HEK293 (cell line): Measurements from ENCODE around the gene SLMAP.

Experiments used
- CTCF ChIA-PET: fragments of 350-600 bp; formaldehyde crosslinking; extraction: SDS; loops from one replicate; lab custom pipeline; 2021; ENCODE audit warnings: antibody characterized with exemption; lab: Yijun Ruan, JAX
- POLR2A ChIA-PET: fragments of 300-600 bp; formaldehyde crosslinking; extraction: SDS; loops from one replicate; lab custom pipeline; 2020; ENCODE audit warnings: antibody characterized with exemption, inconsistent platforms; lab: Yijun Ruan, JAX
- H3K27ac ChIP-seq: fragments of 200-500 bp; sonication (Bioruptor generic); 2 replicates; pipeline ENCODE4 v1.5.1; 2014; ENCODE audit warnings: low read depth, low read length, control low read depth, inconsistent platforms; ENCODE audit errors: extremely low read depth
- H3K36me3 ChIP-seq, 2 experiments: fragments of 200-500 bp in 1 of 2; sonication (Bioruptor generic) in 1 of 2; 1 replicate in 1 of 2; 2 replicates in 1 of 2; pipeline ENCODE4 v1.5.1; 2014 to 2017; ENCODE audit warnings: inconsistent platforms in 2 of 2, low read length in 2 of 2; ENCODE audit not compliant: control insufficient read depth in 2 of 2, insufficient read depth in 1 of 2
- H3K4me1 ChIP-seq: fragments of 200-500 bp; sonication (Bioruptor generic); 2 replicates; pipeline ENCODE4 v1.5.1; 2014; ENCODE audit warnings: mild to moderate bottlenecking, low read length, inconsistent platforms; ENCODE audit not compliant: control insufficient read depth, insufficient read depth
- H3K4me3 ChIP-seq: 2 replicates; pipeline ENCODE4 v1.5.1; 2011; ENCODE audit warnings: low read depth, mild to moderate bottlenecking, control low read depth, low read length, moderate library complexity
- H3K9me3 ChIP-seq: fragments of 200-500 bp; sonication (Bioruptor generic); 2 replicates; pipeline ENCODE4 v1.5.1; 2014; ENCODE audit warnings: low read depth, low read length, inconsistent platforms; ENCODE audit not compliant: control insufficient read depth, insufficient read depth
- ATF2 ChIP-seq: fragments of 450-650 bp; formaldehyde crosslinking; IDR thresholded peaks from 2 replicates; pipeline ENCODE4 v1.5.1; 2016; ENCODE audit warnings: missing biosample characterization, missing genetic modification characterization, low read depth
- FEZF1 ChIP-seq: fragments of 450-650 bp; formaldehyde crosslinking; IDR thresholded peaks from 2 replicates; pipeline ENCODE4 v1.5.1; 2016; ENCODE audit warnings: missing biosample characterization, missing genetic modification characterization
- GLI4 ChIP-seq: fragments of 450-650 bp; formaldehyde crosslinking; IDR thresholded peaks from 2 replicates; pipeline ENCODE4 v1.5.1; 2016; ENCODE audit warnings: missing biosample characterization, missing genetic modification characterization
- MYNN ChIP-seq: fragments of 450-650 bp; formaldehyde crosslinking; IDR thresholded peaks from 2 replicates; pipeline ENCODE4 v1.5.1; 2016; ENCODE audit warnings: missing biosample characterization, missing genetic modification characterization, borderline replicate concordance
- REPIN1 ChIP-seq: fragments of 450-650 bp; formaldehyde crosslinking; IDR thresholded peaks from 2 replicates; pipeline ENCODE4 v1.5.1; 2017; ENCODE audit warnings: missing biosample characterization, missing genetic modification characterization, low read depth
- SCRT2 ChIP-seq: fragments of 450-650 bp; formaldehyde crosslinking; IDR thresholded peaks from 2 replicates; pipeline ENCODE4 v1.5.1; 2016; ENCODE audit warnings: missing biosample characterization, missing genetic modification characterization
- SP2 ChIP-seq: fragments of 450-650 bp; formaldehyde crosslinking; IDR thresholded peaks from 2 replicates; pipeline ENCODE4 v1.5.1; 2016; ENCODE audit warnings: missing biosample characterization, missing genetic modification characterization
- ZBTB7A ChIP-seq: fragments of 450-650 bp; formaldehyde crosslinking; IDR thresholded peaks from 2 replicates; pipeline ENCODE4 v1.5.1; 2016; ENCODE audit warnings: low read depth, missing biosample characterization, missing genetic modification characterization
- ZFHX2 ChIP-seq: fragments of 450-650 bp; formaldehyde crosslinking; conservative IDR thresholded peaks from 2 replicates; pipeline ENCODE4 v1.5.1; 2016; ENCODE audit warnings: missing biosample characterization, missing genetic modification characterization
- ZFP41 ChIP-seq: fragments of 450-650 bp; formaldehyde crosslinking; IDR thresholded peaks from 2 replicates; pipeline ENCODE4 v1.5.1; 2016; ENCODE audit warnings: missing biosample characterization, missing genetic modification characterization, borderline replicate concordance
- ZNF138 ChIP-seq: fragments of 450-650 bp; formaldehyde crosslinking; IDR thresholded peaks from 2 replicates; pipeline ENCODE4 v1.5.1; 2016; ENCODE audit warnings: missing biosample characterization, missing genetic modification characterization, borderline replicate concordance
- ZNF175 ChIP-seq: fragments of 450-650 bp; formaldehyde crosslinking; IDR thresholded peaks from 2 replicates; pipeline ENCODE4 v1.5.1; 2016; ENCODE audit warnings: missing biosample characterization, missing genetic modification characterization
- ZNF274 ChIP-seq, 2 experiments: fragments of 200-500 bp in 1 of 2; fragments of 450-650 bp in 1 of 2; sonication (Bioruptor generic) in 1 of 2; formaldehyde crosslinking in 1 of 2; IDR thresholded peaks; 2 replicates each; pipeline versions ENCODE4 v1.5.1 to v1.6.1; 2014 to 2016; ENCODE audit warnings: borderline replicate concordance in 1 of 2, inconsistent platforms in 1 of 2, low read length in 1 of 2, missing biosample characterization in 1 of 2, missing genetic modification characterization in 1 of 2
- ZNF394 ChIP-seq: fragments of 450-650 bp; formaldehyde crosslinking; IDR thresholded peaks from 2 replicates; pipeline ENCODE4 v1.5.1; 2016; ENCODE audit warnings: missing biosample characterization, missing genetic modification characterization, mild to moderate bottlenecking, moderate library complexity, borderline replicate concordance
- ZNF416 ChIP-seq: fragments of 450-650 bp; formaldehyde crosslinking; IDR thresholded peaks from 2 replicates; pipeline ENCODE4 v1.5.1; 2016; ENCODE audit warnings: missing biosample characterization, missing genetic modification characterization
- ZNF426 ChIP-seq: fragments of 450-650 bp; formaldehyde crosslinking; IDR thresholded peaks from 2 replicates; pipeline ENCODE4 v1.5.1; 2017; ENCODE audit warnings: missing biosample characterization, missing genetic modification characterization, mild to moderate bottlenecking, inconsistent platforms, moderate library complexity
- ZNF433 ChIP-seq: fragments of 450-650 bp; formaldehyde crosslinking; IDR thresholded peaks from 2 replicates; pipeline ENCODE4 v1.5.1; 2016; ENCODE audit warnings: missing biosample characterization, missing genetic modification characterization, low read depth
- ZNF449 ChIP-seq: fragments of 450-650 bp; formaldehyde crosslinking; IDR thresholded peaks from 2 replicates; pipeline ENCODE4 v1.5.1; 2017; ENCODE audit warnings: missing biosample characterization, mild to moderate bottlenecking, missing genetic modification characterization, moderate library complexity
- ZNF48 ChIP-seq: fragments of 450-650 bp; formaldehyde crosslinking; IDR thresholded peaks from 2 replicates; pipeline ENCODE4 v1.5.1; 2016; ENCODE audit warnings: missing biosample characterization, missing genetic modification characterization
- ZNF510 ChIP-seq: fragments of 450-650 bp; formaldehyde crosslinking; IDR thresholded peaks from 2 replicates; pipeline ENCODE4 v1.5.1; 2018; ENCODE audit warnings: mild to moderate bottlenecking, missing genetic modification characterization, missing biosample characterization; ENCODE audit not compliant: insufficient replicate concordance
- ZNF518A ChIP-seq: fragments of 450-650 bp; formaldehyde crosslinking; conservative IDR thresholded peaks from 2 replicates; pipeline ENCODE4 v1.5.1; 2016; ENCODE audit warnings: low read depth, missing biosample characterization, missing genetic modification characterization
- ZNF600 ChIP-seq: fragments of 450-650 bp; formaldehyde crosslinking; IDR thresholded peaks from 2 replicates; pipeline ENCODE4 v1.5.1; 2016; ENCODE audit warnings: missing biosample characterization, missing genetic modification characterization
- ZNF664 ChIP-seq: fragments of 450-650 bp; formaldehyde crosslinking; IDR thresholded peaks from 2 replicates; pipeline ENCODE4 v1.5.1; 2016; ENCODE audit warnings: missing biosample characterization, missing genetic modification characterization
- ZNF677 ChIP-seq: fragments of 450-650 bp; IDR thresholded peaks from 2 replicates; pipeline ENCODE4 v1.5.0; 2018; ENCODE audit warnings: missing biosample characterization, mild to moderate bottlenecking, missing genetic modification characterization, moderate library complexity
- ZNF747 ChIP-seq: fragments of 450-650 bp; formaldehyde crosslinking; IDR thresholded peaks from 2 replicates; pipeline ENCODE4 v1.5.1; 2016; ENCODE audit warnings: missing biosample characterization, missing genetic modification characterization
- ZNF76 ChIP-seq: fragments of 450-650 bp; formaldehyde crosslinking; IDR thresholded peaks from 2 replicates; pipeline ENCODE4; 2016; ENCODE audit warnings: low read depth, missing biosample characterization, missing genetic modification characterization, borderline replicate concordance
- ZNF777 ChIP-seq: fragments of 450-650 bp; formaldehyde crosslinking; IDR thresholded peaks from 2 replicates; pipeline ENCODE4 v1.5.1; 2017; ENCODE audit warnings: missing biosample characterization, missing genetic modification characterization, borderline replicate concordance
- ZNF785 ChIP-seq: fragments of 450-650 bp; formaldehyde crosslinking; IDR thresholded peaks from 2 replicates; pipeline ENCODE4 v1.5.1; 2016; ENCODE audit warnings: missing biosample characterization, missing genetic modification characterization

SLMAP gene

GRCh38 chr3:57927166-57927565 lies 171.1 kb downstream of the SLMAP start:
- Histone ChIP-seq H3K27ac (no peak overlapping the region), H3K4me3 (no peak overlapping the region), H3K36me3 (peaks cover 0 to 39% of the 10 kb centered on the region in 2 experiments; a peak in 2 of 3 replicates), H3K9me3 (no peaks in the 10 kb centered on the region), H3K4me1 (no peaks in the 10 kb centered on the region)
- POLR2A ChIA-PET: no interaction called here
- CTCF ChIA-PET: interaction anchor here (0.6 kb wide), 2 partner anchors 62 to 1105 kb away, joined by 3 read pairs; no protein-coding TSS in a partner anchor
- TF ChIP-seq ZNF426 (tag by site-specific recombination) (no peak), ZNF747 (tag by site-specific recombination) (no peak), ZNF510 (tag by site-specific recombination) (no peak), SCRT2 (no peak), ZNF777 (no peak), ZNF394 (no peak), ZFHX2 (tag by site-specific recombination) (no peak), ZNF175 (no peak), FEZF1 (tag by site-specific recombination) (no peak), ZNF433 (tag by site-specific recombination) (no peak), ZNF677 (tag by site-specific recombination) (no peak), REPIN1 (no peak)

- H3K27ac ChIP-seq: no peak overlapping the region
- ChIA-PET CTCF (interaction anchor here (0.6 to 0.7 kb wide), 3 partner anchors 29 to 91 kb away, joined by 3 read pairs; no protein-coding TSS in a partner anchor), POLR2A (no interaction called here)
- H3K4me3 ChIP-seq: no peak overlapping the region
- no peaks in the 10 kb centered on the region for H3K4me1 ChIP-seq
- peaks cover 0 to 37% of the 10 kb centered on the region in 2 experiments; a peak in 2 of 3 replicates for H3K36me3 ChIP-seq
- H3K9me3 ChIP-seq: no peaks in the 10 kb centered on the region
- TF ChIP-seq ZNF600 (tag by site-specific recombination): no peak
- no peak for TF ChIP-seq GLI4 (tag by site-specific recombination)
- no peak for TF ChIP-seq ZNF48 (tag by site-specific recombination)
- no peak for TF ChIP-seq ZNF518A (tag by site-specific recombination)
- TF ChIP-seq ZNF664 (tag by site-specific recombination): no peak
- no peak for TF ChIP-seq ATF2 (tag by site-specific recombination)
- TF ChIP-seq ZNF76: no peak
- TF ChIP-seq ZBTB7A (tag by site-specific recombination): no peak
- no peak for TF ChIP-seq SP2 (tag by site-specific recombination)
- TF ChIP-seq ZNF416 (tag by site-specific recombination): no peak
- TF ChIP-seq ZNF274 (IDR thresholded peaks at IDR 0.05; ENCODE audit: low read length): no peak
- TF ChIP-seq ZNF274 (tag by site-specific recombination; IDR thresholded peaks at IDR 0.05; ENCODE audit: borderline replicate concordance): no peak
- TF ChIP-seq ZFP41 (tag by site-specific recombination): no peak
- TF ChIP-seq ZNF785 (tag by site-specific recombination): no peak
- no peak for TF ChIP-seq MYNN (tag by site-specific recombination)
- TF ChIP-seq ZNF138 (tag by site-specific recombination): no peak
- TF ChIP-seq ZNF449 (tag by site-specific recombination): no peak
These were observed 171.8 kb downstream of the SLMAP start for GRCh38 chr3:57927916-57928315.
